Cardiac muscle cell (in vitro differentiated cells and primary cell): ENCODE measurements around the gene KRTAP5-2. TPM values are rescaled to one million over a fixed set of nuclear protein-coding genes. Genes with fewer than 3 reads are reported as not detected.

Source experiments
- DNase-seq, 2 donors: peaks; one replicate each; pipeline versions ENCODE4 v3.0.0 to v3.0.0-alpha.2; 2010 to 2017; ENCODE audit warnings: low read depth in 1 of 2, low spot score in 1 of 2
- H3K27ac ChIP-seq: fragments of 200-600 bp; sonication (generic); 2 replicates; pipeline ENCODE4 v1.5.1; 2016
- H3K27me3 ChIP-seq: fragments of 200-600 bp; sonication (generic); 2 replicates; pipeline ENCODE4 v1.6.0; 2016; ENCODE audit warnings: control low read depth
- H3K36me3 ChIP-seq: fragments of 200-600 bp; sonication (generic); 2 replicates; pipeline ENCODE4 v1.5.1; 2016; ENCODE audit warnings: control low read depth
- H3K4me1 ChIP-seq: fragments of 200-600 bp; sonication (generic); 2 replicates; pipeline ENCODE4 v1.8.1; 2017; ENCODE audit warnings: low read depth, mild to moderate bottlenecking, mixed run types
- H3K4me3 ChIP-seq: fragments of 200-600 bp; sonication (generic); 2 replicates; pipeline ENCODE4 v1.5.1; 2016; ENCODE audit warnings: mild to moderate bottlenecking
- H3K9me3 ChIP-seq: fragments of 200-600 bp; sonication (generic); 2 replicates; pipeline ENCODE4 v1.5.1; 2017; ENCODE audit warnings: low read depth, mild to moderate bottlenecking, control low read depth
- polyA plus RNA-seq: library from polyadenylated mRNA; unstranded; fragments of >200 nt; fragmentation: Nextera tagmentation; extraction: Ambion mirVana; gene quantifications from 2 replicates; pipeline ENCODE4 v1.2.1, GENCODE V29; 2016
- total RNA-seq: library from RNA; depleted of rRNA; stranded (reverse); fragments of >200 nt; gene quantifications from 2 replicates; pipeline ENCODE4 v1.2.3, GENCODE V29; 2016
- TF ChIP-seq, protein P1 (sequence below): IDR thresholded peaks from 2 replicates; pipeline ENCODE4 v1.5.1; 2012; ENCODE audit warnings: low read depth, mild to moderate bottlenecking, low read length

KRTAP5-2 gene
- total and polyA plus RNA-seq, 2 experiments from 2014 or later: not detected

DNA sequence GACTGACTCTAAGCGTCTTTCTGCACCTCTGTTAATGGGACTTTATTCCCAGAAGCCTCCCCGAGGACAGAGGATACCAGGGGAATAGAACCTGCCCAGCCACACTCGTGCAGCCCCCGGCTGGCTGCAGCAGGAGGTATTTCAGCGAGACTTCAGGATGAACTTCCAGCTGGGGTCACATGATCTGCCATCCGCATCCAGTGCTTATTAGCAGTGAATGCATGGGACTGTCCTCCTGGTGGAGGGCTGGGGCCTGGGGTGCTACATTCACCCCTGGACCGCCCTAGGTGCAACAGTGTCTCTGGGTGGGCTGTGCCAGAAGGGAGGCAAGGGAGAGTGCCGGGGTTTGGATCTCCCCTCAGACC lies 27.6 kb downstream of the KRTAP5-2 start:
- DNase-seq: no peak
- no peaks in the 10 kb centered on the region for H3K36me3 ChIP-seq
- no peak overlapping the region for H3K27ac ChIP-seq
- peaks cover 3% of the 10 kb centered on the region for H3K4me1 ChIP-seq
- H3K9me3 ChIP-seq: no peaks in the 10 kb centered on the region
- TF ChIP-seq, protein P1, sequence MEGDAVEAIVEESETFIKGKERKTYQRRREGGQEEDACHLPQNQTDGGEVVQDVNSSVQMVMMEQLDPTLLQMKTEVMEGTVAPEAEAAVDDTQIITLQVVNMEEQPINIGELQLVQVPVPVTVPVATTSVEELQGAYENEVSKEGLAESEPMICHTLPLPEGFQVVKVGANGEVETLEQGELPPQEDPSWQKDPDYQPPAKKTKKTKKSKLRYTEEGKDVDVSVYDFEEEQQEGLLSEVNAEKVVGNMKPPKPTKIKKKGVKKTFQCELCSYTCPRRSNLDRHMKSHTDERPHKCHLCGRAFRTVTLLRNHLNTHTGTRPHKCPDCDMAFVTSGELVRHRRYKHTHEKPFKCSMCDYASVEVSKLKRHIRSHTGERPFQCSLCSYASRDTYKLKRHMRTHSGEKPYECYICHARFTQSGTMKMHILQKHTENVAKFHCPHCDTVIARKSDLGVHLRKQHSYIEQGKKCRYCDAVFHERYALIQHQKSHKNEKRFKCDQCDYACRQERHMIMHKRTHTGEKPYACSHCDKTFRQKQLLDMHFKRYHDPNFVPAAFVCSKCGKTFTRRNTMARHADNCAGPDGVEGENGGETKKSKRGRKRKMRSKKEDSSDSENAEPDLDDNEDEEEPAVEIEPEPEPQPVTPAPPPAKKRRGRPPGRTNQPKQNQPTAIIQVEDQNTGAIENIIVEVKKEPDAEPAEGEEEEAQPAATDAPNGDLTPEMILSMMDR: no peak
- H3K27me3 ChIP-seq: peaks cover 85% of the 10 kb centered on the region
- no peak overlapping the region for H3K4me3 ChIP-seq

DNA sequence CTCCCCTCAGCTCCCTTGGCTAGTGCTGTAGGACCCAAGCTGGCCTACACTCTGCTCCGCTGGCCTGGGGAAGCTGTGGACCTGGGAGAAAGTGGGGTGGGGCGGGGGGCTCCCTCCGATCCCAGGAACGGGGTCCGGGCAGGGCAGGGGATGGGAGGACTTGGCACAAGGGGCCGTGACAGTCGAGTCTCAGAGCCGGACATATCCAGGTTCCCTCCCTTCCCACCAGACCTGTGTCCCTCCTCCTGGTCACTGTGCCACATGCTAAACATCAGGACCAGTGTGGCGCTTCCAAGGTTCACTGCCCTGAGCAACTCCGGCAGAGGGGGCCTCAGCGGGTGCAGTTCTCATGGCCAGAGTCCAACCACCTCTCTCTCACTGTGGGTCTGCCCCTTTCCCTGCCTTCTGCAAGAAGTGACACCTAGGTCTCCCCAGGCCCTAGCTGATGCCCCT lies 28.1 kb downstream of the KRTAP5-2 start:
- TF ChIP-seq, protein P1: no peak
- Histone ChIP-seq H3K4me1 (peaks cover 3% of the 10 kb centered on the region), H3K27me3 (peaks cover 84% of the 10 kb centered on the region), H3K9me3 (no peaks in the 10 kb centered on the region), H3K36me3 (no peaks in the 10 kb centered on the region), H3K27ac (no peak overlapping the region), H3K4me3 (no peak overlapping the region)
- DNase-seq: no peak

DNA sequence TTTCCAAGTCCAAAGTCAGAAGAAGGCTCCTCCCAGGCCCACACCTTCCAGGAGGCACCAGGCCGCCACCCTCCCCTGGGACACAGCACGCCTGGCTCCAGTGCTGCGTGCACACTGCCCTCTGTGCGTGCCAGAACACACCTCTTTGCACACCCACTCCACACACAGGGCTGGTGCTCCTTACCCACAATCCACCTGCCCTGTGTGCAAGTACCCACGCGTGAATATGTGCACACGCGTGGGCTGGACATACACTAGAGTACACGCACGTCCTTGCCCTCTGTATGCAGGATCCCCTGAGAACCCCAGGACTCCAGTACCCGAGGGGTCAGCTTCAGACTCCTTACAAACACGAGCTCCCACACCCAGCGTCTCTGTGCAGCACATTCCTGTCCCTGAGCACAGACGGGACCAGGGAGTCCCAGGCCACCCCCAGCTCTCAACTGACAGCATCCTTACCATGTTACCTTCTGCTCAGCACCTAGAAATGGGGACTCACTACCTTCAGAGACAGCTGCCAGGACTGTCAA lies 28.8 kb downstream of the KRTAP5-2 start:
- Histone ChIP-seq H3K36me3 (no peaks in the 10 kb centered on the region), H3K27ac (no peak overlapping the region), H3K4me1 (peaks cover 1% of the 10 kb centered on the region), H3K9me3 (no peaks in the 10 kb centered on the region), H3K4me3 (no peak overlapping the region), H3K27me3 (peaks cover 80% of the 10 kb centered on the region)
- TF ChIP-seq, protein P1: no peak
- no peak for DNase-seq

DNA sequence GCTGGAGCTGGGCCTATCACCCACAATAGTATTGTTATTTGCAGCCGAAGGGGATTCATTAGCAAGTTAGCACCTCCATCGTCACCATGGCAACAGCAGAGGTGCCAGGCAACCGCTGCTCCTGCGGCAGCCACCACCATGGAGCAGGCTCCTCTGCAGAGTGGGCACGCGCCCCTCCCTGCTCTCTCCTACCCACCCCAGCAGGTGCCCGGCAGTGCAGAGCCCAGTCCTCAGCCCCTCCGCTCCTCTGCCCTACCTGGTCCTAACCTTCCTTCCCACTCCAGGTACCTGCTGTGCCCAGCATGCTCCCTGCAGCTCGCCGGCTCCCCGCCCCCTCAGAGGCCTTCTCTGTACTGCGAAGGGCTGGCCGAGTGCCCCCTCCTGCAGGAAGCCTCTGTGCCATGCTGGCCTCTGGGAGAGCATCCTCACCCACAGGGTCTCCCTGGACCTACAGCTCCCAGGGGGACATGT lies 29.6 kb downstream of the KRTAP5-2 start:
- Histone ChIP-seq H3K4me1 (no peaks in the 10 kb centered on the region), H3K36me3 (no peaks in the 10 kb centered on the region), H3K9me3 (no peaks in the 10 kb centered on the region), H3K27me3 (peaks cover 76% of the 10 kb centered on the region), H3K4me3 (no peak overlapping the region), H3K27ac (no peak overlapping the region)
- DNase-seq: no peak
- TF ChIP-seq, protein P1: no peak

DNA sequence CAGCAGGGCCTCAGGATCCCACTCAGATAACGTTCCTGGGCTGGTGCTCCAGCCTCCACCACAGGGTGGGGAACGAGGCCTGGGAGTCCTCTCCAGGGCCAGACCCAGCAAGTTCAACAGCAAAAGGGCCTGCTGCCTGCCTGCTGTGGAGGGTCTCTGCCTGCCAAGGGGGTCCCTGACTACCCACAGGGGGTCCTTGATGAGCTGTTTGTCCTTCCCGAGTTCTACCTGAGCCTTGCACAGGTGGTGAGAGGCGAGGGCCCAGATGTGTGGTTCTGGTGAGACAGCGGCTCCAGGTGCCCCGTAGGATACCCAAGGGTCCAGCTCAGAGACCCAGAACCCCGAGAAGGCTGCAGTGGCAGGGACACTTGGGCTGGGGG lies 30.4 kb downstream of the KRTAP5-2 start:
- Histone ChIP-seq H3K27me3 (peaks cover 68% of the 10 kb centered on the region), H3K9me3 (no peaks in the 10 kb centered on the region), H3K27ac (no peak overlapping the region), H3K4me3 (no peak overlapping the region), H3K36me3 (no peaks in the 10 kb centered on the region), H3K4me1 (no peaks in the 10 kb centered on the region)
- DNase-seq: no peak
- TF ChIP-seq, protein P1: no peak
